Activated CD8-positive, alpha-beta memory T cell treated with anti-CD3 and anti-CD28 coated beads for 48 hours (primary cell): ENCODE data around the gene TUBG1.

Experiments
- DNase-seq, 3 experiments: peaks; one replicate each; pipeline ENCODE4 v3.0.0-alpha.2; 2020; ENCODE audit warnings: low read depth in 2 of 3, low spot score in 2 of 3

The TUBG1 gene

GRCh38 chr17:42609182-42609813, at the start of gene TUBG1, which contains the start of gene RETREG3:
TSS of gene TUBG1 (plus strand) at chr17:42609683. CDS start at chr17:42609738, 55 bp downstream.
TSS of gene RETREG3 (minus strand) at chr17:42609374. CDS start at chr17:42609324, 50 bp downstream.
- peak; percentile 86 to 100 (median 95) for DNase-seq

- no peak for DNase-seq
Measured at GRCh38 chr17:42560246-42560645, 49.2 kb upstream of the TUBG1 start.

- DNase-seq, result peak; percentile 77 to 90 (median 89)
Measured at GRCh38 chr17:42561897-42562387, 47.5 kb upstream of the TUBG1 start, which contains the start of gene COASY. TSS of gene COASY (plus strand) at chr17:42562148. CDS start at chr17:42562623, 475 bp downstream.

GRCh38 chr17:42562388-42563142, 46.9 kb upstream of the TUBG1 start:
- DNase-seq, result no peak

- no peak for DNase-seq
Measured at GRCh38 chr17:42563143-42563509, 46.4 kb upstream of the TUBG1 start.

- DNase-seq, result no peak
Measured at GRCh38 chr17:42563543-42563942, 45.9 kb upstream of the TUBG1 start.

GRCh38 chr17:42563950-42564349, 45.5 kb upstream of the TUBG1 start:
- DNase-seq, result no peak

GRCh38 chr17:42564815-42565522, 44.5 kb upstream of the TUBG1 start:
- no peak for DNase-seq

GRCh38 chr17:42565523-42566214, 43.8 kb upstream of the TUBG1 start:
- DNase-seq, result no peak

- no peak for DNase-seq
Measured at GRCh38 chr17:42566215-42566882, 43.1 kb upstream of the TUBG1 start.

GRCh38 chr17:42566883-42567573, 42.5 kb upstream of the TUBG1 start, which contains the start of gene MLX:
TSS of gene MLX (plus strand) at chr17:42567100. CDS start at chr17:42567125, 25 bp downstream.
- peak; percentile 86 to 90 (median 89) for DNase-seq

- DNase-seq, result no peak
Measured at GRCh38 chr17:42568341-42569111, 41.0 kb upstream of the TUBG1 start.

GRCh38 chr17:42571435-42572225, 37.9 kb upstream of the TUBG1 start:
- no peak for DNase-seq

GRCh38 chr17:42573095-42573494, 36.4 kb upstream of the TUBG1 start:
- no peak for DNase-seq

GRCh38 chr17:42574463-42574862, 35.0 kb upstream of the TUBG1 start:
- no peak for DNase-seq

GRCh38 chr17:42577140-42577531, 32.3 kb upstream of the TUBG1 start:
- no peak for DNase-seq

GRCh38 chr17:42577532-42578281, 31.8 kb upstream of the TUBG1 start, which contains the start of gene PSMC3IP:
TSS of gene PSMC3IP (minus strand) at chr17:42577729. CDS start at chr17:42577686, 43 bp downstream.
- DNase-seq, result peak; percentile 83 to 93 (median 88)
